VCaP (cell line): ENCODE results near the gene PACSIN1.

Experiments
- H3K27ac ChIP-seq: fragments of 450-650 bp; 2 replicates; pipeline ENCODE4 v1.5.1; 2017
- TF ChIP-seq, protein P1 (sequence below): fragments of 450-650 bp; conservative IDR thresholded peaks from 2 replicates; pipeline ENCODE4 v1.5.1; 2017; ENCODE audit warnings: mild to moderate bottlenecking, moderate library complexity

Gene PACSIN1

GRCh38 chr6:34497411-34497810 lies 31.5 kb downstream of the PACSIN1 start:
- TF ChIP-seq, protein P1, sequence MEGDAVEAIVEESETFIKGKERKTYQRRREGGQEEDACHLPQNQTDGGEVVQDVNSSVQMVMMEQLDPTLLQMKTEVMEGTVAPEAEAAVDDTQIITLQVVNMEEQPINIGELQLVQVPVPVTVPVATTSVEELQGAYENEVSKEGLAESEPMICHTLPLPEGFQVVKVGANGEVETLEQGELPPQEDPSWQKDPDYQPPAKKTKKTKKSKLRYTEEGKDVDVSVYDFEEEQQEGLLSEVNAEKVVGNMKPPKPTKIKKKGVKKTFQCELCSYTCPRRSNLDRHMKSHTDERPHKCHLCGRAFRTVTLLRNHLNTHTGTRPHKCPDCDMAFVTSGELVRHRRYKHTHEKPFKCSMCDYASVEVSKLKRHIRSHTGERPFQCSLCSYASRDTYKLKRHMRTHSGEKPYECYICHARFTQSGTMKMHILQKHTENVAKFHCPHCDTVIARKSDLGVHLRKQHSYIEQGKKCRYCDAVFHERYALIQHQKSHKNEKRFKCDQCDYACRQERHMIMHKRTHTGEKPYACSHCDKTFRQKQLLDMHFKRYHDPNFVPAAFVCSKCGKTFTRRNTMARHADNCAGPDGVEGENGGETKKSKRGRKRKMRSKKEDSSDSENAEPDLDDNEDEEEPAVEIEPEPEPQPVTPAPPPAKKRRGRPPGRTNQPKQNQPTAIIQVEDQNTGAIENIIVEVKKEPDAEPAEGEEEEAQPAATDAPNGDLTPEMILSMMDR: no peak
- H3K27ac ChIP-seq: no peak overlapping the region

GRCh38 chr6:34506718-34507117 lies 40.8 kb downstream of the PACSIN1 start:
- TF ChIP-seq, protein P1: no peak

DNA sequence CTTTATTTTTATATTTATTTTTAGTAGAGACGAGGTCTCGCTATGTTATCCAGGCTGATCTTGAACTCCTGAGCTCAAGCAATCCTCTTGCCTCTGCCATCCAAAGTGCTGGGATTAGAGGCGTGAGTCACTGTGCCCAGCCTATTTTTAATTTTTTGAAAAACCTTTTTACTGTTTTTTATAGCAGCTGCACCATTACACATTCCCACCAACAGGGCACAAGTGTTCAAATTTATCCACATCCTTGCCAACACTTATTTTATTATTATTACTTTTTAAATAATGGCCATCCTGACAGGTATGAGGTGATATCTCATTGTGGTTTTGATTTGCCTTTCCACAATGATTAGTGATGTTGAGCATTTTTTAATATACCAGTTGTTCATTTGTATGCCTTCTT lies 42.5 kb downstream of the PACSIN1 start:
- H3K27ac ChIP-seq: no peak overlapping the region
- TF ChIP-seq, protein P1: no peak

More at GRCh38 chr6:34506718-34507117, 40.8 kb downstream of the PACSIN1 start:
- no peak overlapping the region for H3K27ac ChIP-seq

DNA sequence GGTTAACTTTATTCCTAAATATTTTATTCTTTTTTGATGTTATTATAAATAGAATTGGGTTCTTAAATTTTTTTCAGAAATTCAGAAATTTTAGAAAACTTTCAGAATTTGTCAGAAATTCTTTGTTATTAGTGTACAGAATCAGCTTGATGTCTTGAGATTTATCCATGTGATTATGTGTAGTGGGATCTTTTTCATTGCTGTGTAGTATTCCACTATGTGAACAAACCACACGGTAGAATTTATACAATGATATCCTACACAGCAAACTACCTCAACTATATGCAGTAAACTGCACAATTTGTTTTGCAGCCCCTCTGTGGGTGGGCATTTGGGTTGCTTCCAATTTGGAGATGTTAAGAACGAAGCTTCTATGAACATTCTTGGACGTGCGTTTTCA lies 43.9 kb downstream of the PACSIN1 start:
- TF ChIP-seq, protein P1: no peak

DNA sequence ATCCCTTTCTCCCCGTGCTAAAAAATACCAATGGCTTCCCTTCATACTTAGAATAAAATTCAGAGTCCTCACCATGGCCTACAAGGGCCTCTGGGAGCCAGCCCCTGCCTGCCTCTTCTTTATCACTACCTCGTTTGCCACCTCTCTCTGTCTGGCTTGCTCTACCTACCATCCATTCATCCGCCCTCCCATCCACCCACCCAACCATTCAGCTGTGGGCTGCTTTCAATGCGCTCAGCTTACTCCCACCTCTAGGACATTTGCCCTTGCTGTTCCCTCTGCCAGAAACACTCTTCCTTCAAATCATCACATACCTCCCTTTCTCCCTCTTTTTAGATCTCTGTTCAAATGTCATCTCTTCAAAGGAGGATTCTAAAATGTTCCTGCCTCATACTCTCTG lies 44.4 kb downstream of the PACSIN1 start:
- TF ChIP-seq, protein P1: no peak
- H3K27ac ChIP-seq: no peak overlapping the region

More for the DNA sequence above, 43.9 kb downstream of the PACSIN1 start:
- no peak overlapping the region for H3K27ac ChIP-seq

- TF ChIP-seq, protein P1: no peak
Measured at GRCh38 chr6:34511214-34511914, 45.5 kb downstream of the PACSIN1 start.

GRCh38 chr6:34511915-34512737 lies 46.2 kb downstream of the PACSIN1 start:
- TF ChIP-seq, protein P1: no peak
- no peak overlapping the region for H3K27ac ChIP-seq

More at GRCh38 chr6:34511214-34511914, 45.5 kb downstream of the PACSIN1 start:
- H3K27ac ChIP-seq: no peak overlapping the region
